Natural killer cell (primary cell): ENCODE data around the gene PILRB. TPM values are rescaled to one million over a fixed set of nuclear protein-coding genes. Genes with fewer than 3 reads are reported as not detected.
"Not testable (repeated sequence)": the region's sequence is repeated elsewhere in the genome, so short reads cannot be mapped to it uniquely, and the experiment has no call there.

Source experiments
- ATAC-seq, 3 donors: fragments of 150-1000 bp in 2 of 3; fragments of 200-7000 bp in 1 of 3; cut with Tn5 transposase; 1 replicate in 1 of 3; 2 replicates in 2 of 3; pipeline ENCODE4 v1.10.0; 2021; ENCODE audit warnings: mild to moderate bottlenecking in 2 of 3, moderate library complexity in 2 of 3
- DNase-seq, 2 donors: peaks; one replicate each; pipeline versions ENCODE4 v3.0.0 to v3.0.0-alpha.2; 2013 to 2021; ENCODE audit warnings: mixed read lengths in 1 of 2
- H3K27ac ChIP-seq: one replicate; pipeline ENCODE4 v1.5.1; 2013; ENCODE audit warnings: mild to moderate bottlenecking, low read length
- H3K27me3 ChIP-seq: one replicate; pipeline ENCODE4 v1.6.1; 2013; ENCODE audit warnings: low read length; ENCODE audit not compliant: control insufficient read depth, insufficient read depth
- H3K36me3 ChIP-seq: one replicate; pipeline ENCODE4 v1.6.1; 2013; ENCODE audit warnings: low read length; ENCODE audit not compliant: control insufficient read depth, insufficient read depth
- H3K4me1 ChIP-seq: one replicate; pipeline ENCODE4 v1.6.1; 2013; ENCODE audit warnings: low read length; ENCODE audit not compliant: control insufficient read depth, insufficient read depth
- H3K4me3 ChIP-seq: one replicate; pipeline ENCODE4 v1.5.1; 2013; ENCODE audit warnings: low read length
- H3K9me3 ChIP-seq: one replicate; pipeline ENCODE4 v1.6.1; 2013; ENCODE audit warnings: low read length; ENCODE audit not compliant: control insufficient read depth, insufficient read depth
- H3K27ac Mint-ChIP-seq, 2 donors: one replicate each; pipeline ENCODE4 v1.8.0; 2022; ENCODE audit warnings: mild to moderate bottlenecking in 2 of 2, mixed read lengths in 2 of 2, moderate library complexity in 1 of 2
- H3K27me3 Mint-ChIP-seq, 2 donors: one replicate each; pipeline ENCODE4 v1.8.0; 2022; ENCODE audit warnings: low read depth in 2 of 2, mixed read lengths in 2 of 2
- H3K36me3 Mint-ChIP-seq: one replicate; pipeline ENCODE4 v1.8.0; 2022; ENCODE audit warnings: mixed read lengths
- H3K4me1 Mint-ChIP-seq, 2 donors: one replicate each; pipeline ENCODE4 v1.8.0; 2022; ENCODE audit warnings: mixed read lengths in 2 of 2
- H3K4me3 Mint-ChIP-seq: one replicate; pipeline ENCODE4 v1.8.0; 2022; ENCODE audit warnings: mild to moderate bottlenecking, moderate library complexity, mixed read lengths
- H3K9me3 Mint-ChIP-seq, 2 donors: one replicate each; pipeline ENCODE4 v1.8.0; 2022; ENCODE audit warnings: mixed read lengths in 2 of 2
- CTCF ChIP-seq: fragments of 200-600 bp; IDR thresholded peaks from one replicate; pipeline ENCODE4 v1.8.0; 2022; ENCODE audit warnings: antibody characterized with exemption
- WGBS: methylation state at CpG from one replicate; pipeline ENCODE4 v1.1.7; 2013; ENCODE audit warnings: missing lambda C conversion rate; ENCODE audit not compliant: insufficient coverage; 5-methylcytosine and 5-hydroxymethylcytosine counted together
- intact Hi-C: fragments of 100-400 bp; cut with micrococcal nuclease; formaldehyde crosslinking; loops from one replicate; pipeline ENCODE4 v1.14.2; 2022
- total RNA-seq, 4 donors: library from RNA; stranded (reverse); fragments of 120-200 nt in 1 of 4; gene quantifications; one replicate each; pipeline versions ENCODE4 v1.2.3 to v1.2.4, GENCODE V29; 2013 to 2022

Gene PILRB
- total RNA-seq, 3 donors from 2014 or later (not counting 1 experiment from before 2014, with no cell fraction given): 143 to 206 (median 157) TPM

- Mint-ChIP-seq H3K9me3 (no peaks in the 10 kb centered on the region), H3K36me3 (peaks cover 23% of the 10 kb centered on the region), H3K27ac (peak overlapping the region; percentile 96), H3K27me3 (no peaks in the 10 kb centered on the region), H3K4me1 (peaks cover 55 to 67% of the 10 kb centered on the region in 2 donors), H3K4me3 (no peak overlapping the region)
- Histone ChIP-seq H3K4me1 (peaks cover 46% of the 10 kb centered on the region), H3K27ac (peak overlapping the region; percentile 96), H3K4me3 (no peak overlapping the region), H3K9me3 (no peaks in the 10 kb centered on the region), H3K27me3 (no peaks in the 10 kb centered on the region), H3K36me3 (peaks cover 42% of the 10 kb centered on the region)
- TF ChIP-seq CTCF: no peak
- WGBS: 97% methylated on average over 6 of the region's 6 CpGs
- no peak for ATAC-seq
- DNase-seq: no peak
- intact Hi-C loops: no loop called here
Measured at GRCh38 chr7:100364480-100364879, 6.6 kb downstream of the PILRB start.

GRCh38 chr7:100365998-100366367 is 8.1 kb downstream of the PILRB start:
- H3K4me1 Mint-ChIP-seq: peaks cover 58 to 67% of the 10 kb centered on the region in 2 donors
- intact Hi-C loops: loop anchor here (5.0 kb wide), 1 partner anchor 36 kb away; no protein-coding TSS in a partner anchor
- Histone ChIP-seq H3K4me1 (peaks cover 61% of the 10 kb centered on the region), H3K27ac (peak overlapping the region; percentile 96), H3K36me3 (peaks cover 30% of the 10 kb centered on the region)
- not testable (repeated sequence) for H3K4me3 ChIP-seq, ATAC-seq, H3K27me3 ChIP-seq, H3K9me3 Mint-ChIP-seq, H3K27me3 Mint-ChIP-seq, H3K9me3 ChIP-seq
- peak overlapping the region; percentile 96 for H3K27ac Mint-ChIP-seq
- peak overlapping the region; percentile 62 for H3K4me3 Mint-ChIP-seq
- peak in 1 of 2 donors; percentile 5 for DNase-seq
- H3K36me3 Mint-ChIP-seq: peaks cover 12% of the 10 kb centered on the region
- WGBS: 93% methylated on average over 3 of the region's 7 CpGs

- Mint-ChIP-seq H3K9me3 (no peaks in the 10 kb centered on the region), H3K4me3 (peak overlapping the region; percentile 62), H3K36me3 (peaks cover 12% of the 10 kb centered on the region), H3K27ac (peak overlapping the region; percentile 96), H3K4me1 (peaks cover 58 to 67% of the 10 kb centered on the region in 2 donors), H3K27me3 (no peaks in the 10 kb centered on the region)
- Histone ChIP-seq H3K4me1 (peaks cover 67% of the 10 kb centered on the region), H3K9me3 (no peaks in the 10 kb centered on the region), H3K27ac (peak overlapping the region; percentile 96), H3K27me3 (no peaks in the 10 kb centered on the region), H3K4me3 (no peak overlapping the region), H3K36me3 (peaks cover 24% of the 10 kb centered on the region)
- 52% methylated on average over 16 of the region's 16 CpGs for WGBS
- ATAC-seq (no peak), DNase-seq (peak in 1 of 2 donors; percentile 40)
- no peak for TF ChIP-seq CTCF
- intact Hi-C loops: loop anchor here (5.0 kb wide), 1 partner anchor 36 kb away; no protein-coding TSS in a partner anchor
Measured at GRCh38 chr7:100366411-100367250, 8.7 kb downstream of the PILRB start.

- Histone ChIP-seq H3K4me1 (peaks cover 73% of the 10 kb centered on the region), H3K4me3 (no peak overlapping the region), H3K9me3 (no peaks in the 10 kb centered on the region), H3K27ac (peak overlapping the region; percentile 96), H3K27me3 (no peaks in the 10 kb centered on the region), H3K36me3 (peaks cover 20% of the 10 kb centered on the region)
- Mint-ChIP-seq H3K27me3 (no peaks in the 10 kb centered on the region), H3K36me3 (peaks cover 12% of the 10 kb centered on the region), H3K9me3 (no peaks in the 10 kb centered on the region), H3K4me3 (peak overlapping the region; percentile 21), H3K27ac (peak overlapping the region; percentile 96), H3K4me1 (peaks cover 58 to 68% of the 10 kb centered on the region in 2 donors)
- TF ChIP-seq CTCF: no peak
- intact Hi-C loops: loop anchor here (5.0 kb wide), 1 partner anchor 35 kb away; no protein-coding TSS in a partner anchor
- no peak for DNase-seq
- no peak for ATAC-seq
- 88% methylated on average over 7 of the region's 8 CpGs for WGBS
Measured at GRCh38 chr7:100367251-100367620, 9.3 kb downstream of the PILRB start.
